Measurements from ENCODE around the gene MS4A4E. TPM values are rescaled to one million over a fixed set of nuclear protein-coding genes. Genes with fewer than 3 reads are reported as not detected.

Gene MS4A4E
- total and polyA plus RNA-seq, 2 of the 8 experiments (the other 6 are each of a cell fraction or from before 2014, with no cell fraction given) = not detected

- TF ChIP-seq CTCF (IDR thresholded peaks at IDR 0.05; ENCODE audit: control extremely low read depth in 1 of 3, insufficient read depth in 1 of 3, low read depth in 1 of 3, low read length in 3 of 3) (peak in 1 of 3 experiments; percentile 26; a peak in 1 of 4 replicates), RAD21 (IDR thresholded peaks at IDR 0.05 in 1 of 2, conservative IDR thresholded peaks at IDR 0.05 in 1 of 2; ENCODE audit: low read depth in 2 of 2, low read length in 2 of 2) (peak; percentile 31 to 32), KDM1A (IDR thresholded peaks at IDR 0.05; ENCODE audit: borderline replicate concordance, low read length) (no peak)
These were observed 73.5 kb downstream of the MS4A4E start (continued) for GRCh38 chr11:60169264-60169915.
